WTC11 (cell line): Measurements from ENCODE around the gene CLEC3B. TPM values are rescaled to one million over a fixed set of nuclear protein-coding genes. Genes with fewer than 3 reads are reported as not detected.

ENCODE experiments used
- ATAC-seq: fragments of 200-7000 bp; cut with Tn5 transposase; 2 replicates; pipeline ENCODE4 v1.10.0; 2021; ENCODE audit warnings: mild to moderate bottlenecking, moderate library complexity
- CTCF ChIA-PET: fragments of 300-600 bp; sonication (Branson Sonifier 250); formaldehyde crosslinking; loops from one replicate; lab custom pipeline; 2021; ENCODE audit warnings: antibody characterized with exemption; lab: Charles Lee
- POLR2A ChIA-PET: fragments of 350-600 bp; sonication (Branson Sonifier 250); formaldehyde crosslinking; loops from one replicate; lab custom pipeline; 2021; ENCODE audit warnings: antibody characterized with exemption; lab: Charles Lee
- DNase-seq: peaks from one replicate; pipeline ENCODE4 v3.0.0; 2021; ENCODE audit warnings: low spot score
- H3K27ac Mint-ChIP-seq: 2 replicates; pipeline ENCODE4 v1.8.0; 2021; ENCODE audit warnings: mixed read lengths
- H3K27me3 Mint-ChIP-seq: 2 replicates; pipeline ENCODE4 v1.8.0; 2021; ENCODE audit warnings: low read depth, mild to moderate bottlenecking, moderate library complexity, mixed read lengths
- H3K36me3 Mint-ChIP-seq: 2 replicates; pipeline ENCODE4 v1.8.0; 2021; ENCODE audit warnings: mixed read lengths
- H3K4me1 Mint-ChIP-seq: 2 replicates; pipeline ENCODE4 v1.8.0; 2022; ENCODE audit warnings: mixed read lengths
- H3K4me3 Mint-ChIP-seq: 2 replicates; pipeline ENCODE4 v1.8.0; 2021; ENCODE audit warnings: mild to moderate bottlenecking, moderate library complexity, mixed read lengths
- H3K9me3 Mint-ChIP-seq: 2 replicates; pipeline ENCODE4 v1.8.0; 2021; ENCODE audit warnings: mixed read lengths
- CBFB ChIP-seq: sonication (generic); formaldehyde crosslinking; IDR thresholded peaks from 2 replicates; pipeline ENCODE4 v1.8.1; 2022; ENCODE audit warnings: mild to moderate bottlenecking, low read depth, missing genetic modification reagents
- CDX4 ChIP-seq: fragments of 250-450 bp; sonication (Bioruptor Pico); IDR thresholded peaks from 2 replicates; pipeline ENCODE4 v1.9.0; 2021; ENCODE audit warnings: moderate library complexity, mild to moderate bottlenecking, inconsistent platforms, borderline replicate concordance
- E2F5 ChIP-seq: sonication (generic); formaldehyde crosslinking; IDR thresholded peaks from 2 replicates; pipeline ENCODE4 v1.8.1; 2022; ENCODE audit warnings: mild to moderate bottlenecking, moderate library complexity, missing genetic modification reagents
- FOXJ3 ChIP-seq: sonication (generic); formaldehyde crosslinking; IDR thresholded peaks from 2 replicates; pipeline ENCODE4 v1.9.0; 2021; ENCODE audit warnings: missing genetic modification reagents, mild to moderate bottlenecking, borderline replicate concordance
- IRF1 ChIP-seq: sonication (generic); formaldehyde crosslinking; IDR thresholded peaks from 2 replicates; pipeline ENCODE4 v1.8.0; 2023; ENCODE audit warnings: missing genetic modification reagents
- NFE2L1 ChIP-seq: sonication (generic); formaldehyde crosslinking; IDR thresholded peaks from 2 replicates; pipeline ENCODE4 v1.8.1; 2023; ENCODE audit warnings: missing genetic modification reagents
- NFYB ChIP-seq: sonication (generic); formaldehyde crosslinking; conservative IDR thresholded peaks from 2 replicates; pipeline ENCODE4 v1.8.0; 2022; ENCODE audit warnings: low read depth, missing genetic modification reagents
- SMAD4 ChIP-seq: sonication (generic); formaldehyde crosslinking; IDR thresholded peaks from 2 replicates; pipeline ENCODE4 v1.8.0; 2022; ENCODE audit warnings: mild to moderate bottlenecking, missing genetic modification reagents
- TCF7 ChIP-seq: sonication (generic); formaldehyde crosslinking; IDR thresholded peaks from 2 replicates; pipeline ENCODE4 v1.8.0; 2022; ENCODE audit warnings: mild to moderate bottlenecking, low read depth, missing genetic modification reagents, moderate library complexity
- TEAD1 ChIP-seq: sonication (generic); formaldehyde crosslinking; IDR thresholded peaks from 2 replicates; pipeline ENCODE4 v1.8.0; 2022; ENCODE audit warnings: mild to moderate bottlenecking, missing genetic modification reagents
- USF1 ChIP-seq: sonication (generic); formaldehyde crosslinking; IDR thresholded peaks from 2 replicates; pipeline ENCODE4 v1.8.0; 2022; ENCODE audit warnings: mild to moderate bottlenecking, missing genetic modification reagents
- ZNF138 ChIP-seq: sonication (generic); formaldehyde crosslinking; conservative IDR thresholded peaks from 2 replicates; pipeline ENCODE4 v1.8.1; 2022; ENCODE audit warnings: mild to moderate bottlenecking, moderate library complexity, missing genetic modification reagents
- ZNF219 ChIP-seq: sonication (generic); formaldehyde crosslinking; IDR thresholded peaks from 2 replicates; pipeline ENCODE4 v1.8.0; 2023; ENCODE audit warnings: missing genetic modification reagents, mild to moderate bottlenecking, borderline replicate concordance
- ZNF232 ChIP-seq: sonication (generic); formaldehyde crosslinking; IDR thresholded peaks from 2 replicates; pipeline ENCODE4 v1.8.0; 2022; ENCODE audit warnings: mild to moderate bottlenecking, missing genetic modification reagents
- ZNF317 ChIP-seq: sonication (generic); formaldehyde crosslinking; IDR thresholded peaks from 2 replicates; pipeline ENCODE4 v1.8.1; 2023; ENCODE audit warnings: low read depth, mild to moderate bottlenecking, moderate library complexity, missing genetic modification reagents, borderline replicate concordance
- ZNF416 ChIP-seq: fragments of 250-450 bp; sonication (Bioruptor Pico); IDR thresholded peaks from 2 replicates; pipeline ENCODE4 v1.9.0; 2021; ENCODE audit warnings: mild to moderate bottlenecking, inconsistent platforms
- total RNA-seq: library from RNA; stranded (reverse); gene quantifications from 3 replicates; pipeline ENCODE4 v1.2.3, GENCODE V29; 2021
- TF ChIP-seq, protein P1 (sequence below): sonication (generic); formaldehyde crosslinking; IDR thresholded peaks from 2 replicates; pipeline ENCODE4 v1.8.1; 2022; ENCODE audit warnings: low read depth, mild to moderate bottlenecking, moderate library complexity, missing genetic modification reagents, borderline replicate concordance
- TF ChIP-seq, protein P2 (sequence below): sonication (generic); formaldehyde crosslinking; IDR thresholded peaks from 2 replicates; pipeline ENCODE4 v1.8.0; 2022; ENCODE audit warnings: mild to moderate bottlenecking, missing genetic modification reagents
- TF ChIP-seq, protein P3 (sequence below): sonication (generic); formaldehyde crosslinking; conservative IDR thresholded peaks from 2 replicates; pipeline ENCODE4 v1.8.1; 2022; ENCODE audit warnings: mild to moderate bottlenecking, missing genetic modification reagents
- TF ChIP-seq, protein P4 (sequence below): fragments of 250-450 bp; sonication (Bioruptor Pico); IDR thresholded peaks from 2 replicates; pipeline ENCODE4 v2.1.2; 2022; ENCODE audit warnings: mild to moderate bottlenecking, moderate library complexity

CLEC3B gene
- total RNA-seq, 1 experiment from 2014 or later, result 0.81 TPM

- no peak for ATAC-seq
- TF ChIP-seq E2F5 (no peak), TCF7 (CRISPR knock-in tag) (no peak), NFE2L1 (CRISPR knock-in tag) (no peak), TEAD1 (no peak), CBFB (CRISPR knock-in tag) (no peak), ZNF232 (CRISPR knock-in tag) (no peak), CDX4 (no peak), ZNF416 (CRISPR knock-in tag) (no peak), IRF1 (CRISPR knock-in tag) (no peak), USF1 (CRISPR knock-in tag) (no peak), FOXJ3 (no peak), SMAD4 (no peak), ZNF138 (CRISPR knock-in tag) (no peak), NFYB (CRISPR knock-in tag) (no peak), ZNF219 (CRISPR knock-in tag) (no peak), ZNF317 (CRISPR knock-in tag) (no peak)
- TF ChIP-seq, protein P1, sequence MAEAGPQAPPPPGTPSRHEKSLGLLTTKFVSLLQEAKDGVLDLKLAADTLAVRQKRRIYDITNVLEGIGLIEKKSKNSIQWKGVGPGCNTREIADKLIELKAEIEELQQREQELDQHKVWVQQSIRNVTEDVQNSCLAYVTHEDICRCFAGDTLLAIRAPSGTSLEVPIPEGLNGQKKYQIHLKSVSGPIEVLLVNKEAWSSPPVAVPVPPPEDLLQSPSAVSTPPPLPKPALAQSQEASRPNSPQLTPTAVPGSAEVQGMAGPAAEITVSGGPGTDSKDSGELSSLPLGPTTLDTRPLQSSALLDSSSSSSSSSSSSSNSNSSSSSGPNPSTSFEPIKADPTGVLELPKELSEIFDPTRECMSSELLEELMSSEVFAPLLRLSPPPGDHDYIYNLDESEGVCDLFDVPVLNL (CRISPR knock-in tag), result no peak
- TF ChIP-seq, protein P2, sequence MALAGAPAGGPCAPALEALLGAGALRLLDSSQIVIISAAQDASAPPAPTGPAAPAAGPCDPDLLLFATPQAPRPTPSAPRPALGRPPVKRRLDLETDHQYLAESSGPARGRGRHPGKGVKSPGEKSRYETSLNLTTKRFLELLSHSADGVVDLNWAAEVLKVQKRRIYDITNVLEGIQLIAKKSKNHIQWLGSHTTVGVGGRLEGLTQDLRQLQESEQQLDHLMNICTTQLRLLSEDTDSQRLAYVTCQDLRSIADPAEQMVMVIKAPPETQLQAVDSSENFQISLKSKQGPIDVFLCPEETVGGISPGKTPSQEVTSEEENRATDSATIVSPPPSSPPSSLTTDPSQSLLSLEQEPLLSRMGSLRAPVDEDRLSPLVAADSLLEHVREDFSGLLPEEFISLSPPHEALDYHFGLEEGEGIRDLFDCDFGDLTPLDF, result no peak
- TF ChIP-seq, protein P3, sequence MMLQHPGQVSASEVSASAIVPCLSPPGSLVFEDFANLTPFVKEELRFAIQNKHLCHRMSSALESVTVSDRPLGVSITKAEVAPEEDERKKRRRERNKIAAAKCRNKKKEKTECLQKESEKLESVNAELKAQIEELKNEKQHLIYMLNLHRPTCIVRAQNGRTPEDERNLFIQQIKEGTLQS (CRISPR knock-in tag), result no peak
- TF ChIP-seq, protein P4, sequence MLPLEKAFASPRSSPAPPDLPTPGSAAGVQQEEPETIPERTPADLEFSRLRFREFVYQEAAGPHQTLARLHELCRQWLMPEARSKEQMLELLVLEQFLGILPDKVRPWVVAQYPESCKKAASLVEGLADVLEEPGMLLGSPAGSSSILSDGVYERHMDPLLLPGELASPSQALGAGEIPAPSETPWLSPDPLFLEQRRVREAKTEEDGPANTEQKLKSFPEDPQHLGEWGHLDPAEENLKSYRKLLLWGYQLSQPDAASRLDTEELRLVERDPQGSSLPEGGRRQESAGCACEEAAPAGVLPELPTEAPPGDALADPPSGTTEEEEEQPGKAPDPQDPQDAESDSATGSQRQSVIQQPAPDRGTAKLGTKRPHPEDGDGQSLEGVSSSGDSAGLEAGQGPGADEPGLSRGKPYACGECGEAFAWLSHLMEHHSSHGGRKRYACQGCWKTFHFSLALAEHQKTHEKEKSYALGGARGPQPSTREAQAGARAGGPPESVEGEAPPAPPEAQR (CRISPR knock-in tag), result no peak
These were observed 42.6 kb upstream of the CLEC3B start for GRCh38 chr3:44983484-44983941.

More at GRCh38 chr3:44983484-44983941, 42.6 kb upstream of the CLEC3B start:
- H3K4me3 Mint-ChIP-seq, result no peak overlapping the region
- ChIA-PET POLR2A (no interaction called here), CTCF (interaction anchor here (0.6 to 1.7 kb wide), 3 partner anchors 9 to 33 kb away, joined by 3 to 8 read pairs (median 5); no protein-coding TSS in a partner anchor)
- H3K4me1 Mint-ChIP-seq, result peaks cover 12% of the 10 kb centered on the region
- peaks cover 35% of the 10 kb centered on the region for H3K36me3 Mint-ChIP-seq
- peaks cover 18% of the 10 kb centered on the region for H3K9me3 Mint-ChIP-seq
- H3K27me3 Mint-ChIP-seq, result no peaks in the 10 kb centered on the region
- no peak overlapping the region for H3K27ac Mint-ChIP-seq
- no peak for DNase-seq
